GM15510 (cell line): ENCODE measurements around the gene RBM28.

Source experiments
- POLR2A ChIP-seq: IDR thresholded peaks from 3 replicates; pipeline ENCODE4 v1.6.1; 2011; ENCODE audit warnings: borderline replicate concordance; ENCODE audit not compliant: insufficient read length; ENCODE audit errors: extremely low read depth

The RBM28 gene

GRCh38 chr7:128324368-128324680 is 19.4 kb downstream of the RBM28 start:
- no peak for TF ChIP-seq POLR2A

- TF ChIP-seq POLR2A, result no peak
These were observed 20.0 kb downstream of the RBM28 start for GRCh38 chr7:128323459-128324367.

GRCh38 chr7:128323040-128323439 is 20.7 kb downstream of the RBM28 start:
- TF ChIP-seq POLR2A, result no peak

GRCh38 chr7:128322040-128322643 is 21.6 kb downstream of the RBM28 start:
- no peak for TF ChIP-seq POLR2A

GRCh38 chr7:128321044-128321422 is 22.7 kb downstream of the RBM28 start:
- TF ChIP-seq POLR2A, result no peak

GRCh38 chr7:128318691-128319090 is 25.0 kb downstream of the RBM28 start:
- no peak for TF ChIP-seq POLR2A

GRCh38 chr7:128311013-128311412 is 32.7 kb downstream of the RBM28 start:
- no peak for TF ChIP-seq POLR2A

GRCh38 chr7:128310499-128310898 is 33.2 kb downstream of the RBM28 start:
- TF ChIP-seq POLR2A, result no peak

GRCh38 chr7:128309976-128310375 is 33.7 kb downstream of the RBM28 start:
- TF ChIP-seq POLR2A, result no peak

- TF ChIP-seq POLR2A, result no peak
These were observed 34.6 kb downstream of the RBM28 start for GRCh38 chr7:128309124-128309523.

GRCh38 chr7:128307061-128307460 is 36.6 kb downstream of the RBM28 start:
- no peak for TF ChIP-seq POLR2A

- no peak for TF ChIP-seq POLR2A
These were observed 39.5 kb downstream of the RBM28 start for GRCh38 chr7:128304212-128304611.

- TF ChIP-seq POLR2A, result no peak
These were observed 40.1 kb downstream of the RBM28 start for GRCh38 chr7:128303643-128304042.

- TF ChIP-seq POLR2A, result no peak
These were observed 40.6 kb downstream of the RBM28 start for GRCh38 chr7:128303133-128303532.

GRCh38 chr7:128302139-128302538 is 41.6 kb downstream of the RBM28 start:
- no peak for TF ChIP-seq POLR2A

- no peak for TF ChIP-seq POLR2A
These were observed 44.5 kb downstream of the RBM28 start for GRCh38 chr7:128299109-128299607.
